ES-I3 (cell line): ENCODE results near the gene ZSWIM8.
A peak's percentile ranks its signal among the peaks of the same experiment; 100 is the strongest.

Experiments used
- H3K36me3 ChIP-seq: 2 replicates; pipeline ENCODE4 v1.6.1; 2013; ENCODE audit warnings: mild to moderate bottlenecking, low read length, control low read depth, moderate library complexity; ENCODE audit not compliant: insufficient read depth
- H3K4me1 ChIP-seq: 2 replicates; pipeline ENCODE4 v1.6.1; 2013; ENCODE audit warnings: mild to moderate bottlenecking, control low read depth, low read length; ENCODE audit not compliant: insufficient read depth
- H3K9ac ChIP-seq: 2 replicates; pipeline ENCODE4 v1.6.1; 2013; ENCODE audit warnings: low read depth, mild to moderate bottlenecking, low read length, moderate library complexity
- H3K9me3 ChIP-seq: 2 replicates; pipeline ENCODE4 v1.6.1; 2013; ENCODE audit warnings: mild to moderate bottlenecking, low read length, moderate library complexity; ENCODE audit not compliant: control insufficient read depth, insufficient read depth

The ZSWIM8 gene

DNA sequence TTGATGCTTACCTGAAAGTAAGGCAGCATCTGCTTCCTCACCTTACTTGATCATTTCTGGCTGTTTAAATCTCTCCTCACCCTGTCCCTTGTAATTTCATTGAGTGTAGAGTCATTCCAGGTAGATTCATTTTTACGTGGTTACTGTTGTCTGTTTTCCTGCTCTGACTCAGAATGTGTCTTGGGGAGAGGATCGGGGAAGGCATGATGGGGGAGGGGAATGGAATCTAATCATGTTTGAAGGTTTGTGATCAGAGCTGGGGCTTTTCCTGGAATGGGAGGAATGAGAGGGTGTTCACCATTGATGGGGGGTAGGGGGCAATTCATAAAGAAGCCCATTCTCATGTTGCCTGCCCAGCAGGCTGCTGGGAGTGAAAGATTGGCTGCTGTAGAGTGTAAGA, 22.5 kb upstream of the ZSWIM8 start:
- no peaks in the 10 kb centered on the region for H3K4me1 ChIP-seq
- H3K9ac ChIP-seq = no peak overlapping the region
- H3K9me3 ChIP-seq = no peaks in the 10 kb centered on the region
- peaks cover 38% of the 10 kb centered on the region for H3K36me3 ChIP-seq

DNA sequence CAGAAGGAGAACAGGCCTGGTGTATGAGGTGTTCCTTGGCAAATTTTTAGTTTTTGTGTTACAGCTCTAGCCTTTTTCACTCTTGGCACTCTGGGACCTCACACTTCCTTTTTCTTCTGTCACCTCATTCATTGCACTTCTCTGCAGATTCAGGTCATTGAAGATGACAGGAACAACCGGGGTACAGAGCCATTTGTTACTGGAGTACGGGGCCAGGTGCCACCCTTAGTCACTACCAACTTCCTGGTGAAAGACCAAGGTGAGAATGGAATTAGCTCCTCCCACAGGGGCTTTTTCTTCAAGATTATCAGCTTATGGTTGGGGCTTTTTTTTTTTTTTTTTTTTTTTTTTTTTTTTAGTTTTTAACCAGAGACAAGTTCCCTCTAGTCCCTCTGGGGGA, 22.1 kb upstream of the ZSWIM8 start:
- Histone ChIP-seq H3K9ac (no peak overlapping the region), H3K9me3 (no peaks in the 10 kb centered on the region), H3K4me1 (no peaks in the 10 kb centered on the region), H3K36me3 (peaks cover 38% of the 10 kb centered on the region)

DNA sequence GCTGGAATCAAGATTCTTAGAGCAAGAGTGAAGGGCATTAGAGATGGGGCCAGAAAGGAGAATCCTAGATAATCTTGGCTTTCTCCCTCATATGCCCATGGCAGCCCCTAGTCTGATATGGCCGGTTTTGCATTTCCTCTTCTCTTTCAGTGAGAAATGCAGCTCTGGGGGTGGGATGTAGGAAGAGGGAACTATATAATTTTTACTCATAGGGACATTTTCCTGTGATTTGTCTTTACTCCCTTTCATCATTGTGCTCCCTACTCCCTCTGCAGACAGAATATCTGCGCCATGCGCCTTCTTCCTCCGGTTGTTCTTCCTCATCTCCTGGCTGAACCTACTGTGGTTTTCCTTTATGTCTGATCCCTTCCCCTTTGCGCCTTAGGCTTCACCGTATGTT, 20.3 kb upstream of the ZSWIM8 start:
- Histone ChIP-seq H3K9me3 (no peaks in the 10 kb centered on the region), H3K9ac (no peak overlapping the region), H3K4me1 (no peaks in the 10 kb centered on the region), H3K36me3 (peaks cover 37% of the 10 kb centered on the region)

DNA sequence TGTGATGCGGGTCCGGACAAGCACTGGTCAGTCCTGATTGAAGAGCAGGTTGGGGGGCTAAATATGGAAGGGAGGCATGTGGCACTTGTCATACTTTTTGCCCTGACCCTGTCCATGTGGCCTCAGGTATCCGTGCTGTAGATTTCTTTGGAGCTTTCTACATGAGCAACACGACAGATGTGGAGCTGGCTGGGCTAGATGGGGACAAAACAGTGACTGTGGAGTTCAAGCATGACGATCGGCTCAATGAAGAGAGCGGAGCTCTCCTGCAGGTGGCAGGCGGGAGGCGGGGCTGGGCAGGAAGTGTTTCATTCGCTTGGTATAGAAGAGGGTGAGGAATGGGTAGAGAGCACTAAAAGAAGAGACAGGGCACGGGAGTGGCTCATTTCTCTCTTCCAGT, 16.5 kb upstream of the ZSWIM8 start:
- Histone ChIP-seq H3K4me1 (peaks cover 3% of the 10 kb centered on the region; the same call in 1 of the 2 replicates), H3K9ac (no peak overlapping the region), H3K36me3 (peaks cover 19% of the 10 kb centered on the region), H3K9me3 (no peaks in the 10 kb centered on the region)

DNA sequence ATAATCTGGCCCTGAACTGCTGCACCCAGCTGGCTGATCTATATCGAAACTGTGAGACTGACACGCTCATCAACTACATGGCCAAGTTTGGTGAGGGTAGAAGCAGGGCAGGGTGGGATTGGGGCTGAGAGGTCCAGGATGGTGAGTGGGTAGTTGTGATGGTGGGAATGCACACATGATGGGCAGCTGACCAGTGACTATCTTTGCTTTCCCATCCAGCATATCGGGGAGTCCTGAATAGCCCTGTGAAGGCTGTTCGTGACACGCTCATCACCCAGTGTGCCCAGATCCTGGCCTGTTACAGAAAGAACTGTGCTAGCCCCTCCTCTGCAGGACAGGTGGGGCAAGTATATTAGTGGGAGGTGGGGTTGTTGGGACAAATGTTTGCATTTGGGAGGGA, 16.0 kb upstream of the ZSWIM8 start:
- H3K36me3 ChIP-seq = peaks cover 18% of the 10 kb centered on the region
- H3K9ac ChIP-seq = no peak overlapping the region
- H3K9me3 ChIP-seq = no peaks in the 10 kb centered on the region
- H3K4me1 ChIP-seq = peaks cover 4% of the 10 kb centered on the region; the same call in 1 of the 2 replicates

DNA sequence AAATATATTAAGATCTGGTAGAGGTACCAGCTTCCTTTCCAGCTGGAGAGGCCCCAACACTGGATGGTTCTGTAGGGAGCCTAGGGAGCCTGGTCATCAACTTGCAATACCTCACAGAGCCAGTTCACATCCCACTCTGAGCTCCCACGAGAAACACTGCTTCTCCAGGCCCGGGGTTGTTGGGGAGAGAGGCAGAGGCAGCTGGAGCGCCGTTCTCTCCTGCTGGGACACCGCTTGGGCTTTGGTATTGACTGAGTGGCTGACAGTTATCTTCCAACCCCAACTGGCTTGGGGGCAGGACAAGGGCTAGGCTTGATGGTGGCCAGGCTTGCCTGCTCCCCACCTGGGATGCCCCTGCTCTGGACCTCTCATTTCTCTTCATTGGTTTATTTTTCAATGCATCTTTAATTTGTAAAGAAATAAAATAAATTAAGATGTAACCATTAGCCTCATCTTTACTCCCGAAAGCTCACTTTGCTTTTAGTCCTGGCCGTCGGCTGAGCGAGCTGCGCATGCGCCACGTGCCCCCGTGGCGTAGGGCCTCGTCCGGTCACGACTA, 13.6 kb upstream of the ZSWIM8 start:
- H3K4me1 ChIP-seq = peaks cover 4% of the 10 kb centered on the region; the same call in 1 of the 2 replicates
- H3K9ac ChIP-seq = peak overlapping the region; percentile 90
- H3K36me3 ChIP-seq = peaks cover 11% of the 10 kb centered on the region
- H3K9me3 ChIP-seq = no peaks in the 10 kb centered on the region

DNA sequence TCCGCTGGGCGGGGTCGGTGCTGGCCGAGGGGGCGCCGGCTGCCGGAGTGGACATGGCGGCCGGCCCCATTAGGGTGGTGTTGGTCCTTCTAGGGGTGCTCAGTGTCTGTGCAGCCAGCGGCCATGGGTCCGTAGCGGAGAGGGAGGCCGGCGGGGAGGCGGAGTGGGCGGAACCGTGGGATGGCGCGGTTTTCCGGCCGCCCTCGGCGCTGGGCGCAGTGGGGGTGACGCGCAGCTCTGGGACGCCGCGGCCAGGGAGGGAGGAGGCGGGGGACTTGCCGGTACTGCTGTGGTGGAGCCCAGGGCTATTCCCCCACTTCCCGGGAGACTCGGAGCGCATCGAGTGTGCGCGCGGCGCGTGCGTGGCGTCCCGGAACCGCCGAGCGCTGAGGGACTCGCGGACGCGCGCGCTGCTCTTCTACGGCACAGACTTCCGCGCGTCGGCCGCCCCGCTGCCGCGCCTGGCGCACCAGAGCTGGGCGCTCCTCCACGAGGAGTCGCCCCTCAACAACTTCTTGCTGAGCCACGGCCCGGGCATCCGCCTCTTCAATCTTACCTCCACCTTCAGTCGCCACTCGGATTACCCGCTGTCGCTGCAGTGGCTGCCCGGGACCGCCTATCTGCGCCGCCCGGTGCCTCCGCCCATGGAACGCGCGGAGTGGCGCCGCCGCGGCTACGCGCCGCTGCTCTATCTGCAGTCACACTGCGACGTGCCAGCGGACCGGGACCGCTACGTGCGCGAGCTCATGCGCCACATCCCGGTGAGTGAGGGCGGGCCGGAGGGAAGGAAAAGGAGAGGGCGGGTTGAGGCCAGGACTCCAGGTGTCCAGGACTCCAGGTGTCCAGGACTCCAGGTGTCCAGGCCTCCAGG, 12.9 kb upstream of the ZSWIM8 start:
- peaks cover 8% of the 10 kb centered on the region for H3K36me3 ChIP-seq
- peak overlapping the region; percentile 90 for H3K9ac ChIP-seq
- peaks cover 4% of the 10 kb centered on the region; the same call in 1 of the 2 replicates for H3K4me1 ChIP-seq
- no peaks in the 10 kb centered on the region for H3K9me3 ChIP-seq

DNA sequence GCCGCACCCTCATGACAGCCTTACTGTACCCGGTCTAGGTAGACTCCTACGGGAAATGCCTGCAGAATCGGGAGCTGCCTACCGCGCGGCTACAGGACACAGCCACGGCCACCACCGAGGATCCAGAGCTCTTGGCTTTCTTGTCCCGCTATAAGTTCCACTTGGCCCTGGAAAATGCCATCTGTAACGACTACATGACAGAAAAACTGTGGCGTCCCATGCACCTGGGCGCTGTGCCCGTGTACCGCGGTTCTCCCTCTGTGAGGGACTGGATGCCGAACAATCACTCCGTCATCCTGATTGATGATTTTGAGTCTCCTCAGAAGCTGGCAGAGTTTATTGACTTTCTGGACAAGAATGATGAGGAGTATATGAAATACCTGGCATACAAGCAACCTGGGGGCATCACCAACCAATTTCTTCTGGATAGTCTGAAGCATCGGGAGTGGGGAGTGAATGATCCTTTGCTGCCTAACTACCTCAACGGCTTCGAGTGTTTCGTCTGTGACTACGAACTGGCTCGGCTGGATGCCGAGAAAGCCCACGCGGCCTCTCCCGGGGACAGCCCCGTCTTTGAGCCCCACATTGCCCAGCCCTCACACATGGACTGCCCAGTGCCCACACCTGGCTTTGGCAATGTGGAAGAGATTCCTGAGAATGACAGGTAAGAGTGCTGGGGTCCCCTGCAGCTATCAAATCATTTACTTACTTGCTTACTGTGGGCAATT, 12.1 kb upstream of the ZSWIM8 start:
- peaks cover 4% of the 10 kb centered on the region; the same call in 1 of the 2 replicates for H3K4me1 ChIP-seq

DNA sequence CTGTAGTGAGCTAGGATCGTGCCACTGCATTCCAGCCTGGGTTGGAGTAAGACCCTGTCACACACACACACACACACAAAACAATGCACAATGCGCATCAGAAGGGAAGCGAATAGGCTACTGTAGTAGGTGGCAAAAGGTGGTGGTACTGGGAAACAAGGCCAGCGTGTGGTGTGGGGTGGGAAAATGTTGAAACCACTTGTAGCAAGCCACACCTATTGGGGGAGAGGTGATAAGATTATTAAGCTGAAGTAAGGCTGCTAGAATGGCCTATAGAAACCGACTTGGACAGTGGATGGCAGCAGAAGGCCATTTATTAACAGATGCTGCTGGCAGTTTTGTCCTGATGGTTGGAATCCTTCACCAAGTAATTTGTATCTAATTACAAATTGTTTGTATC, 10.8 kb upstream of the ZSWIM8 start:
- peaks cover 4% of the 10 kb centered on the region; the same call in 1 of the 2 replicates for H3K4me1 ChIP-seq
- H3K36me3 ChIP-seq = peaks cover 6% of the 10 kb centered on the region
- H3K9ac ChIP-seq = no peak overlapping the region
- H3K9me3 ChIP-seq = no peaks in the 10 kb centered on the region

More for the DNA sequence above, 12.1 kb upstream of the ZSWIM8 start:
- no peaks in the 10 kb centered on the region for H3K9me3 ChIP-seq
- peak overlapping the region; percentile 90 for H3K9ac ChIP-seq
- peaks cover 6% of the 10 kb centered on the region for H3K36me3 ChIP-seq

DNA sequence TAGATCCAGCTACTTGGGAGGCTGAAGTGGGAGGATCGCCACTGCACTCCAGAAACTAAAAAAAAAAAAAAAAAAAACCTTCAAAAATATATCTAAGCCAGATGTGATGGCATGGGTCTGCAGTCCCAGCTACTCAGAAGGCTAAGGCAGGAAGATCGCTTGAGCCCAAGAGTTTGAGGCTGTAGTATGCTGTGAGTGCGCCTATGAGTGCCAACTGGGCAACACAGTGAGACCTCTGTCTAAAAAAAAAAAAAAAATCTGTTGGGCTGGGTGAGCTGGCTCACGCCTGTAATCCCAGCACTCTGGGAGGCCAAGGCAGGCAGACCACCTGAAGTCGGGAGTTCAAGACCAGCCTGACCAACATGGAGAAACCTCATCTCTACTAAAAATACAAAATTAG, 6.4 kb upstream of the ZSWIM8 start:
- Histone ChIP-seq H3K4me1 (no peaks in the 10 kb centered on the region), H3K36me3 (peaks cover 8% of the 10 kb centered on the region; the same call in 1 of the 2 replicates), H3K9ac (no peak overlapping the region), H3K9me3 (no peaks in the 10 kb centered on the region)

DNA sequence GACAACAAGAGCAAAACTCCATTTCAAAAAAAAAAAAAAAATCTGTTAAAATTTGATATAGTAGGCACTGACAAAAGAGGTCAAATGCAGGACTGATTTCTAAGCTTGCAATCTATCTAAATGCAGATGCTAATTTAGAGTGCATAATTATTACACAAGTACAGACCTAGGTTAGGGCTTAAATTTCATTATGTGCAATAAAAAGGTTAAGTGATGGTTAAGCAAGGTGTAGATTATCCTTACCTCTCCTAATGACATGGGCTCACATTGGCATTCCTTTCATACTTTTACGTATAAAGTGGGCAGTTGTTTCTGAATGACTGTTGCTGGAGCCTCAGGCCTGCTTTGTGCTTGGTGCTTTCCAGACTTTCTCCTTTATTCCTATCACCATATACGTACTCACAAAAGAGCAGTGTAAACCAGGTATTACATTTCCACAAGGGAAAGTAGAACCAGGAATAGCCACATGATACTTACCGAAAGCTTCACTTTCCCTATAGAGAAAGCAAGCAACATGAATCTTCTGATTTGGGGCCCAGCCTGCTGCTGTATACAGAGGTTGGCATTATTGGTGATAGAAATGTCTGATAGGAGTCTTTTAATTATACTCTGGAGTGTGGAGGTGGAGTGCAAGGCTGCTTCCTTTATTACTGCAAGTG, 5.7 kb upstream of the ZSWIM8 start:
- Histone ChIP-seq H3K9me3 (no peaks in the 10 kb centered on the region), H3K9ac (no peak overlapping the region), H3K4me1 (0 out of 2 replicates have a peak, but pooled peaks cover under 1% of the 10 kb centered on the region), H3K36me3 (peaks cover 8% of the 10 kb centered on the region; the same call in 1 of the 2 replicates)

DNA sequence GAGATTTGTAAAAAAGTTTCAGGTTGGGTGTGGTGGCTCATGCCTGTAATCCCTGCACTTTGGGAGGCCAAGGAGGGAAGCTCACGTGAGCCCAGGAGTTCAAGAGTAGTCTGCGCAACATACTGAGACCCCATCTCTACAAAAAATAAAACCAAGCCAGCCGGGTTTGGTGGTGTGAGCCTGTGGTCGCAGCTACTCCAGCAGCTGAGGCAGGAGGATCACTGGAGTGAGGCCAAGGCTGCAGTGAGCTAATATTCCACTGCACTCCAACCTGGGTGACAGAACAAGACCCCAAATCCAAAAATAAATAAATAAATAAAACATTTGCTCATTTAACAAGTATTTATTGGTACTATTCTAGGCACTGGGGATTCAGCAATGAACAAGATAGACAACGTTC, 5.1 kb upstream of the ZSWIM8 start:
- Histone ChIP-seq H3K36me3 (peaks cover 8% of the 10 kb centered on the region; the same call in 1 of the 2 replicates), H3K9me3 (no peaks in the 10 kb centered on the region), H3K4me1 (0 out of 2 replicates have a peak, but pooled peaks cover 4% of the 10 kb centered on the region), H3K9ac (no peak overlapping the region)

DNA sequence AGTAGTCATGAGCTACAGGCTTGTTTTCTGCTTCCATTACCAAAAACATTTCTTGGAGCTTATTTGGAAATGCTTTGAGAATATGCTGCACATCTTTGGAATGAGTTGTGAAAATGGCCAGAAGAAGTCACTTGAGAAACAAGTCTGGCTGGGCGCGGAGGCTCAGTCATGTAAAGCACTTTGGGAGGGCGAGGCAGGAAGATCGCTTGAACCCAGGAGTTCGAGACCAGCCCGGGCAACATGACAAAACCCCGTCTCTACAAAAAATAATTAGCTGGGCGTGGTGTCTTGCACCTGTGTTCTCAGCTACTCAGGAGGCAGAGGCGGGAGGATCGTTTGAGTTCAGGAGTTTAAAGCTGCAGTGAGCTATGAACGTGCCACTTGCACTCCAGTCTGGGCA, 4.4 kb upstream of the ZSWIM8 start:
- no peaks in the 10 kb centered on the region for H3K9me3 ChIP-seq
- H3K9ac ChIP-seq = peak overlapping the region; percentile 95; the same call in 1 of the 2 replicates
- peaks cover 8% of the 10 kb centered on the region; the same call in 1 of the 2 replicates for H3K36me3 ChIP-seq
- 0 out of 2 replicates have a peak, but pooled peaks cover 4% of the 10 kb centered on the region for H3K4me1 ChIP-seq

DNA sequence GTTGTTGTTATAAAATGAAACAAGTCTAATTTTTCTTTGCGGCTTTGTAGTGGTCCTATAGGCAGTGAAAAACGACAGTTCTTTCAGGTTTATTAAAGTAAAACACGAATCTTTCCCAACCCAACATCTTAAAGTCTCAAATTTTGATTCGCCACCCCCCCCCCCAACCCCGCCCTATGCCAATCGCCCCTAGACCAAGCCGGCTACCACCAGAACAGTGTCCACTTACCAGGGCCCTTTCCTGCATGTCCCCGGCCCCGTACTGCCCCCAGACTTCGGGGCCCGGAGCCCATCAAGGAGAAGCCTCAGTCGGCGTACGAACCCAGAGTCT, 3.9 kb upstream of the ZSWIM8 start:
- Histone ChIP-seq H3K9me3 (no peaks in the 10 kb centered on the region), H3K9ac (peak overlapping the region; percentile 95), H3K4me1 (0 out of 2 replicates have a peak, but pooled peaks cover 4% of the 10 kb centered on the region), H3K36me3 (peaks cover 8% of the 10 kb centered on the region; the same call in 1 of the 2 replicates)
